Epidermal melanocyte (primary cell): ENCODE measurements around the gene CLTB.

Experiments
- DNase-seq: peaks from one replicate; pipeline ENCODE4 v3.0.0; 2011; ENCODE audit warnings: low spot score; ENCODE audit not compliant: insufficient read length

The CLTB gene

GRCh38 chr5:176355400-176356178 lies 60.8 kb downstream of the CLTB start:
- no peak for DNase-seq

GRCh38 chr5:176353533-176353932 lies 62.8 kb downstream of the CLTB start:
- DNase-seq = no peak

DNA sequence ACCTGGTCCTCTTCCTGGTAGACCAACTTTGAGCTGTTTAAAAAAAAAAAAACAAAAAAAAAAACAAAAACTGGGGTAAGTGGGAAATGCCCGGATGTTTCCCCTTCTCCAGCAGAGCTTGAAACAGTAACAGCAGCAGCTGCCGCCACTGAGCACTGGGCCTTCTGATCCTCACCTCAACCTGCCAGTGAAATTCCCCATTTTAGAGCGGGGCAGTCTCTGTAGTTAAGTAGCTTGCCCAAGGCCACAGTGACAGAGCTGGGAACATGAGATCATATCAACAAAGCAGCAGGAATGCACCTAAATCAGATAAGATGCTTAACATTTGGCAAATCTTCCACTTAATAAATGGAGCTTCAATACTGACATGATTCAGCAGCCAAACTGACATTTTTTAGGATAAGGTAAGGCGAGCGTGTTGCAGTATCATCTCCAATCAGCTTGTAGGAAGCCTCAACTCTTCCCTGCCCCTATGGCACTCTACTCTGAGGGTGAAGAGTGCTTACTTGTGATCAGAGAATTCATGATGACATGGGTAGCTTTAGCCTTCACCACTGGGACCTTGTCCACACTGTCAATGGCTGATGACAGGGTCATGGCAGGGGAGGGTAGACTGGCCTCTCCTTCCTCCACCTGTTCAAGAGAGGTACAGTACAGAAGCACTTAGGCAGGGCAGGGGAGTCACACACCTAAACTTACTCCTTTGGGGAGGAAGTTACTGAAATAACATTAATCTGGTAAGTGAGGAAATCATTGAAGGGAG lies 64.0 kb downstream of the CLTB start:
- no peak for DNase-seq

DNA sequence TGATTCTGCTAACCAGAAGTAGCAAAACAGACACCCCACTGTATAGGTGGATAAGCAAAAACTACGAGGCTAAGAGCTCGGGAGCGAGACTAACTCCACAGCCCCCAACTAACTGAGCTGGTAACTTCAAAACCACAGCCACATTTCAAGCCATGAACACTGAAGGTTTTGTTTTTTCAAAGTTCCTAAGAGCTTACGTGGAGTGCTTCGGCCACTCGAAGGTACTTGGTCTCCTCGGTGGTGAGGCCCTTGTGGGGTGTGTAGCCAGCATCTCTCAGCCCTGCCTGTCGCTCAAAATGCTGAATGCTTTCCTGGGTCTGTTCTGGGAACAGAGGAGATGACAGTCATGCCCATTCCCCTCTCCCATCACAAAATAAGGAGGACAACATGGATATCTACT lies 65.9 kb downstream of the CLTB start:
- DNase-seq = no peak

GRCh38 chr5:176342766-176343458 lies 73.4 kb downstream of the CLTB start:
- DNase-seq = no peak
